Inflammatory macrophage treated with lipopolysaccharide for 4 hours (primary cell): ENCODE measurements around the gene HHATL.

Experiments used
- DNase-seq: peaks from one replicate; pipeline ENCODE4 v3.0.0-alpha.2; 2020

The HHATL gene

GRCh38 chr3:42662037-42662812, 40.4 kb downstream of the HHATL start:
- DNase-seq = no peak

GRCh38 chr3:42661593-42662022, 41.0 kb downstream of the HHATL start:
- no peak for DNase-seq

- peak; percentile 21 for DNase-seq
Measured at GRCh38 chr3:42660898-42661297, 41.7 kb downstream of the HHATL start.

- no peak for DNase-seq
Measured at GRCh38 chr3:42660131-42660715, 42.4 kb downstream of the HHATL start.

GRCh38 chr3:42659451-42660130, 43.0 kb downstream of the HHATL start:
- DNase-seq = no peak

GRCh38 chr3:42658771-42659390, 43.7 kb downstream of the HHATL start:
- no peak for DNase-seq

- no peak for DNase-seq
Measured at GRCh38 chr3:42658091-42658770, 44.4 kb downstream of the HHATL start.

- no peak for DNase-seq
Measured at GRCh38 chr3:42657675-42658074, 44.9 kb downstream of the HHATL start.

GRCh38 chr3:42656680-42657610, 45.7 kb downstream of the HHATL start:
- no peak for DNase-seq

GRCh38 chr3:42655980-42656679, 46.5 kb downstream of the HHATL start:
- no peak for DNase-seq

GRCh38 chr3:42655331-42655888, 47.2 kb downstream of the HHATL start:
- no peak for DNase-seq

GRCh38 chr3:42654331-42655201, 48.0 kb downstream of the HHATL start:
- DNase-seq = peak; percentile 16

- peak; percentile 64 for DNase-seq
Measured at GRCh38 chr3:42653560-42654330, 48.9 kb downstream of the HHATL start, which contains the start of gene ZBTB47. TSS of gene ZBTB47 (plus strand) at chr3:42653697. CDS start at chr3:42658356, 4,659 bp downstream.

- no peak for DNase-seq
Measured at GRCh38 chr3:42653303-42653559, 49.4 kb downstream of the HHATL start.

GRCh38 chr3:42652611-42653302, 49.8 kb downstream of the HHATL start:
- DNase-seq = peak; percentile 79

- DNase-seq = no peak
Measured at GRCh38 chr3:42652251-42652610, 50.4 kb downstream of the HHATL start.

- DNase-seq = no peak
Measured at GRCh38 chr3:42651248-42652091, 51.1 kb downstream of the HHATL start.

- DNase-seq = no peak
Measured at GRCh38 chr3:42649783-42650182, 52.8 kb downstream of the HHATL start.
